ENCODE data around the gene UROC1.

Gene UROC1

DNA sequence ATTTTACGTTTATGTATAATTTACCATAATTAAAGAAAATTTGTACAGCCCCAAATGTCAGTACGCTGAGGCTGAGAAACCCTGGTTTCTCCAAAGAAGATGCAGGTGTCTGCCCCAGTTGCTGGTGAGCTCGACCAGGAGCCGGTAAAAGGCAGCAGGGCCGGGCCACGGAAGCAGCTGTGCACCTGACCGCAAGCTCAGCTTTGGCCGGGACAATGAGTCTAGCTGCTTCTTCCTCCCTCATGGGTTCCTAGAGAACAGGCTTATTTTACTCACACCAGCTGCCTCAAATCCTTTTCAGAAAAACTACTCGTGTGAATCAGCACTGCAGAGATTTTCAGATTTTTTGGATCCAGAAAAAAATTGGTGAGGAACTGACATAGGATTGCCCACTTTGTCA, 23.8 kb downstream of the UROC1 start:
- DNase-seq, result no peak

DNA sequence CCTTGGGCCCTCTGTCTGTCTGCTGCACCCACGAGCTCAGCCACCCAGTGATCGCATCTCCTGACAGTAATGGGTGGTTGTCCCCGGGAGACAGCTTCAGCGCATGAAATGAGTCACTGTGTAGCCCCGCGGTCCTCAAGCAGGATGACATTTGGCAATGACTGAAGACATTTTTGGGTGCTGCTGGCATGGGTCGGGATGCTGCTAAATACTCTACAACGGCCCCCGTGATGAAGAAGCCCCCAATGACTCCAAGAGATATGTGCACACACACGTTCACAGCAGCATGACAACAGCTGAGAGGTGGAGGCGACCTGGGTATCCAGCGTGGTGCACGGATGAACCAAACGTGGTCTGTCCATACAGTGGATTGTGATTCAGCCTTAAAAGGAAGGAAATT, 24.5 kb downstream of the UROC1 start:
- no peak for DNase-seq

DNA sequence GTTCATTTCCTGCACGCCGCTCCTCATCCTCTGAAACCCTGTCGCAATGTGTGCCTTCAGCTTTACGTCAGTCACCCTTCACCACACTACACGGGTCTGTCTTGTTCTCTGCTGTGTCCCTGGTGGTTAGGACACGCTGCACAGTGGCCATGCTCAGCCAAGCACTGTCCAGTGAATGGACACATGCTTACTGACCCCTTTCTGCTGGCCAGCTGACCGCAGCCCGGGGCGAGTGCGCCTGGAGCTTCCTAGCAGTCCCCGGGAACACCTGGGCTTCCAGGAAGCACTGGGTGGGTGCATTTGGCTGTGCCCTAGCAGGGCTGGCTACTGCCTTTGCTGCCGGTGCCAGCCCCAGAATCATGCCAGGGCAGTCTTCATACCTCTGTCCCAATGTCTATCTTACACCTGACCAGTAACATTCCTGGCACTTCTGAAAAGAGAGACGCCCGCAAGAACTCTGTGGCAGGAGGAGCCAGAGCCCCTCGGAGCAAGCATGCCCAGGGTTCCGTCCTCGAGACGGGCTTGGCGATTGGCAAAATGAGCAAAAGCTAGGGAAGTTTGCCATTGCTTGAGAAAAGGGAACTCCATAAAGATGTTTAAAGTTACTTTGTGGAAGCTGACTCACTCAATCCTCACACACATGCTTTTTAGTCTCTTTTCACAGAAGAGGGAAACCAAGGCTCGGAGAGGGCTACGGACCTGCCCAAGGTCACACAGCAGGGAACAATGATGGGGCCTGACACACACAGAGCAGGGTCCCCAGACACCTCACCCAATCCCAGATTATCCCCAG, 26.2 kb downstream of the UROC1 start:
- no peak for DNase-seq

GRCh38 chr3:126490619-126491018, 27.0 kb downstream of the UROC1 start:
- no peak for DNase-seq

GRCh38 chr3:126488886-126489569, 28.5 kb downstream of the UROC1 start:
- DNase-seq, result no peak

DNA sequence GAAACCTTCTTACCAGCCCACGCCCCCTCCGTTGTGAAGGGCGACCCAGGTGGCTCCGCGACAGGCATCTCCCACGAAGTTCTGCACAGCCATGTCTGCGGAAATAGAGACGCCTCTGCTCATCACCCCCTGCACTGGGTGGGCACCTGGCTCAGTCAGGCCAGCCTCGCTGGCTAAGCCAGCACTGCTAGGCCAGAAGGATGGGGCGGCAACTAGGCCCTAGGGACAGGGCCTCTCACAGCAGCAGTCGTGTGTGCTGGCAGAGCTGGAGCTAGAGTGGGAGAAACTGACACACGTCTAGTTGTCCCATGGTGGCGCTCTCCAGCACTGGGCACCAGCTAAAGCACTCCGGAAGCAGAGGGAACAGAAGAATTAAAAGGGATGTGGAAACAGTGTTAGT, 29.4 kb downstream of the UROC1 start:
- DNase-seq, result no peak

- DNase-seq, result no peak
Measured at GRCh38 chr3:126487151-126487771, 30.3 kb downstream of the UROC1 start.

DNA sequence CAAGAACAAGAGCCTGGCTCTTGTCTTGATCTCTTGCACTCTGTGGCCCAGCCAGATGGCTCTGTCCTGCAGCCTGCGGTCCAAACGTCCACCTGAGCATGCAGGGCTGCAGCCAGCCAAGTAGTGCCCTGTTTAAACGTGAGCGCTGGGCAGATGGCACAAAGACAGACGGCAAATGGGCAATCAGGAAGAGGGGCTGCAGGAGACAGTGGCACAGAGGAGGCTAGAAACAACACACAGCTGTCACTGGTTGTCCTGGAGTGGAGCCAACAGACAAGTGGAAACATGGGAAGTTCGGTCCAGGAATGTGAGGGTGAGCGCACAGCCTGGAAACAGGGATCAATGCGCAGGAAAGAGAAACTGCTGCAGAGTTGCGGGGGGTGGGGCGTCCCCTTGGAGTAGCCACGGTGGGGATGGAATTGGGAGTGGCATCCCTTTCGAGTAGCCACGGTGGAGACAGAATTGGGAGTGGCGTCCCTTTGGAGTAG, 31.2 kb downstream of the UROC1 start:
- DNase-seq, result no peak

DNA sequence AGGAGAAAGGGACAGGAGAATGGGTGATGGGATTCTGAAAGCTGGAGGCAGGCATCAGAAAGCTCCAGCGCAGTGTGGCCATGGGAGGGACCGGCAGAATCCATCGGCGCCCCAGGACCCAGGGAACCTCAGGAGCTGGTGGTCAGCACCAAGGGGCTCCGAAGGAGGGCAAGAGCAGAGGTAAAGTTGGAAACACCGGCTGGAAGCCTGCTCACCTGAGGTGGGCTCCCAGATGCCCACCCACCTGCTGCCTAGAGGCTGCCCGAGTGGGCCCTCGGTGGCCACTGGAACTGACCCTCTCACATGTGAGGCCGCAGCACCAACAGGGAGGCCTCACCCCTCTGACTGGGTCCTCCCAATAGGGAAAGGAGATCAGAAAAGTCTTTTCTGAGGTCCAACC, 31.6 kb downstream of the UROC1 start:
- no peak for DNase-seq

GRCh38 chr3:126485176-126485897, 32.2 kb downstream of the UROC1 start:
- no peak for DNase-seq

- no peak for DNase-seq
Measured at GRCh38 chr3:126484662-126485061, 32.9 kb downstream of the UROC1 start.

DNA sequence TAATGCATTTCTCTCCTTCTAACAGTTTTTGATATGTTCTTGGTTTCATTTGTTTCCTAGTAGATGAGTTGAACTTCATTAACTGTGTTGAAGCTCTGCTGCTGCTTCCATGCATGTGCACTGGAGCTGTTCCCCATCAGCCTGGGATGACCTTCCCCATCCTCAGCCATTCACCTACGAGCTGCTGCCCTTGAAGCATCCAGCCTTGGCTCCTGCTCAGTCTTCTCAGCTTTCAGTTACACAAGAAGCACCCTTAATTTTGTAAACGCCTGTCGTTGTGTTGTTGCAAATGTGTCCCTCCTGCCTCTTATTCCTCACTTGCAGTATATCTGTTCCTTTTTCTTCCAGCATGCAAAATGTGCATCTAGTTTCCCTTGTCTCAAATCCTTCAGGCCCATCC, 33.4 kb downstream of the UROC1 start:
- DNase-seq, result no peak

DNA sequence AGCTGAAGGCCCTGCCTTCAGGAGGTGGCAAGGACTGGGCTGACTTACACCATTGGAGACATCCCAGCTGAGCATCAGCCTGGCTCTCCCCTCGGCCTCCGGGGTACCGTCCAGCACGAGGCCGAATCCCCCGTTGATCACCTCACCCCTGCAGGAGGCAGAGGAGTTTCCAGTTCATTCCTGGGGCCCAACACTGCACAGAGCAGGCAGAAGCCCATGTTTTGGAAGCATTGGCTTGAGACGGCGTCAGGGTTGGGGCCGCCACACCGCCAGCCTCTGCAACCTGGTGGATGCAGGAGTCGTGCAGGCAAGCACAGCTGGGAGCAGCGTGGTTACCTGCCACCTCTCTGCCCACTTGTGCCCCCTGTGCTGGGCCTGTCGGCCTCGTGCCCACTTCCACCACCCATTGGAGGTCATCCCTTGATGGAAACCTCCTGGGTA, 34.2 kb downstream of the UROC1 start:
- DNase-seq, result no peak

- DNase-seq, result no peak
Measured at GRCh38 chr3:126482503-126483255, 34.9 kb downstream of the UROC1 start.

- DNase-seq, result no peak
Measured at GRCh38 chr3:126481808-126482502, 35.6 kb downstream of the UROC1 start.

DNA sequence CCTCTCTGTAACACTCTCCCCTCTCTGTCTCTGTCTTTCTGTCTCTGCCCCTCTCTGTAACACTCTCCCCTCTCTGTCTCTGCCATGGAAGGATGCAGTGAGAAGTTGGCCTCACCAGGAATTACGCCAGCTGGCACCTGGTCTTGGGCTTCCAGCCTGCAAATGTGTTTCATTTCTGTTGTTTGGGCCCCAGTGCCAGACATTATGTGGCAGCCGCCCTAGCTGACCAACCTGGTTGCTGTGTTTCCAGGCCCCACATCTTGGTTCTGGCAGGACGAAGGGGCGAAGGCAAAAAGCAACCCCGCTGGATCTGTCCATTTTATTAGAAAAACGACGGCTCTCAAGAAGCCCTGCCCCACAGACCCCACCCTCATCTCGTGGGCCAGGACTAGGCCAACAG, 36.7 kb downstream of the UROC1 start:
- no peak for DNase-seq

- no peak for DNase-seq
Measured at GRCh38 chr3:126480206-126480605, 37.4 kb downstream of the UROC1 start.

DNA sequence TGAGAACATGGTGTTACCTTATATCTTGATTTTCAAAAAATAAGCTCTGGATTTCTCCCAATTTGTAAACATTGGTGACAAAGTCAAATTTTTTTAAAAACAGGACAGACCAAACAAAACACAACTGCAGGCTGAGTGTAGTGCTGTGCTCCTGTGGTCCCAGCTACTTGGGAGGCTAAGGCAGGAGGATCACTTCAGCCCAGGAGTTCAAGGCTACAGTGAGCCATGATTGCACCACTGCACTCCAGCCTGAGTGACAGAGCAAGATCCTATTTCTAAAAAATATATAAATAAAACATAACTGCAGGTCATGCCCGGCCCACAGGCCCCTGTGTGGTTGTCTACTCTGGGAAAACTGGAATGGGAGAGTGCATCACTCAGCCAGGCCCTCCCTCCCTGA, 37.9 kb downstream of the UROC1 start:
- DNase-seq, result no peak

GRCh38 chr3:126478581-126479310, 38.8 kb downstream of the UROC1 start:
- no peak for DNase-seq

GRCh38 chr3:126477061-126477380, 40.6 kb downstream of the UROC1 start:
- DNase-seq, result no peak
